DND-41 (cell line): ENCODE data around the gene CCDC85C.

Experiments used
- EZH2 ChIP-seq: IDR thresholded peaks from 3 replicates; pipeline ENCODE4 v1.6.1; 2012; ENCODE audit warnings: borderline replicate concordance, low read depth, mild to moderate bottlenecking, moderate library complexity, low read length, inconsistent platforms; ENCODE audit not compliant: severe bottlenecking
- TF ChIP-seq, protein P1 (sequence below): IDR thresholded peaks from 2 replicates; pipeline ENCODE4 v1.5.1; 2012; ENCODE audit warnings: borderline replicate concordance, low read length, moderate library complexity, mild to moderate bottlenecking; ENCODE audit not compliant: poor library complexity, severe bottlenecking; ENCODE audit errors: extremely low read depth

DNA sequence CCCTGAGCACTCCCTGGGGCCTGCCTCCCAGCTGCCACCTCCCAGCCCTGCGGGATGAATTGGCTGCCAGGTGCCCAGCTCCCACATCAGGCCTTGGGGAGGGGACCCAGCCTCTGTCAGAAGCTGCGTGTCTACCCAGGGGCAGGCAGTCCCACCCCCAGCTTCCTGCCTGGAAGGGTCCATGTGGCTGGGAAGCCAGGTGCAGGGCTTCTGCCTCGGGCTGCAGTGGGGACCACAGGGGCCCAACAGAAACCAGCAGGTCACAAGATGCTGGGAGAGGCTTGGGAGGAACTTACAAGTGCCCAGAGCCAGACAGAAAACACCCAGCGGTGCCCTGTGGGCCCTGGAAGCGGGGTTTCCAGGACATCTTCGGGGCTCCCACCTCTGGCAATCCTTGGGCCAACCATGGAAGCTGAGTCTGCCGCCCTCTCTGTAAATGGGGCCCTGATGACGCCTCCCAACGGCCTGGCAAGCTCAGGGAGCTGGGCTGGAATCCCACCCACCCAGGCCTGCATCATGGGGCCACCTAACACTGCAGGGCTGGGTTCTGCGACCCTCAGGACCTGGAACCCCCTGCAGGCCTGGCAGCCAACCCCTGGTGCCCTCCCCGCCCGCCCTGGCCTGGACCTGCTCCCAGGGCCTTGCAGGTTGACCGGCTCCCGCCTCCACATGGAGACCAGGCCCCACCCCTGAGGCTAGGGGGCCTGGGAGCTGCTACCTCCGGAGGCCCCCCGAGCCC, 86.2 kb downstream of the CCDC85C start:
- TF ChIP-seq, protein P1, sequence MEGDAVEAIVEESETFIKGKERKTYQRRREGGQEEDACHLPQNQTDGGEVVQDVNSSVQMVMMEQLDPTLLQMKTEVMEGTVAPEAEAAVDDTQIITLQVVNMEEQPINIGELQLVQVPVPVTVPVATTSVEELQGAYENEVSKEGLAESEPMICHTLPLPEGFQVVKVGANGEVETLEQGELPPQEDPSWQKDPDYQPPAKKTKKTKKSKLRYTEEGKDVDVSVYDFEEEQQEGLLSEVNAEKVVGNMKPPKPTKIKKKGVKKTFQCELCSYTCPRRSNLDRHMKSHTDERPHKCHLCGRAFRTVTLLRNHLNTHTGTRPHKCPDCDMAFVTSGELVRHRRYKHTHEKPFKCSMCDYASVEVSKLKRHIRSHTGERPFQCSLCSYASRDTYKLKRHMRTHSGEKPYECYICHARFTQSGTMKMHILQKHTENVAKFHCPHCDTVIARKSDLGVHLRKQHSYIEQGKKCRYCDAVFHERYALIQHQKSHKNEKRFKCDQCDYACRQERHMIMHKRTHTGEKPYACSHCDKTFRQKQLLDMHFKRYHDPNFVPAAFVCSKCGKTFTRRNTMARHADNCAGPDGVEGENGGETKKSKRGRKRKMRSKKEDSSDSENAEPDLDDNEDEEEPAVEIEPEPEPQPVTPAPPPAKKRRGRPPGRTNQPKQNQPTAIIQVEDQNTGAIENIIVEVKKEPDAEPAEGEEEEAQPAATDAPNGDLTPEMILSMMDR, result no peak
- no peak for TF ChIP-seq EZH2
